SU-DHL-6 (cell line): ENCODE results near the gene NEIL1.

ENCODE experiments used
- H2AFZ ChIP-seq: fragments of 200-600 bp; sonication (generic); 2 replicates; pipeline ENCODE4 v1.6.1; 2014; ENCODE audit warnings: low read depth, mild to moderate bottlenecking, moderate library complexity, mixed read lengths, antibody characterized with exemption, low read length; ENCODE audit not compliant: severe bottlenecking
- H3F3A ChIP-seq: fragments of 200-600 bp; shearing (Covaris generic); 2 replicates; pipeline ENCODE4 v1.6.0; 2016; ENCODE audit warnings: antibody characterized with exemption, mild to moderate bottlenecking; ENCODE audit not compliant: insufficient read depth
- H3K27ac ChIP-seq: fragments of 200-600 bp; sonication (generic); 2 replicates; pipeline ENCODE4 v1.5.1; 2016; ENCODE audit warnings: low read depth, mild to moderate bottlenecking, low read length, moderate library complexity, mixed read lengths
- H3K27me3 ChIP-seq: fragments of 200-600 bp; sonication (generic), shearing (Covaris generic); 2 replicates; pipeline ENCODE4 v1.6.0; 2014; ENCODE audit warnings: mild to moderate bottlenecking, low read length
- H3K36me3 ChIP-seq: fragments of 200-600 bp; sonication (generic); 2 replicates; pipeline ENCODE4 v1.6.1; 2014; ENCODE audit warnings: mild to moderate bottlenecking, low read length, mixed read lengths
- H3K4me2 ChIP-seq: fragments of 300-600, 200-600 bp; shearing (Covaris generic), sonication (generic); 2 replicates; pipeline ENCODE4 v1.6.0; 2014; ENCODE audit warnings: low read length, low read depth, mild to moderate bottlenecking; ENCODE audit not compliant: poor library complexity, severe bottlenecking
- H3K4me3 ChIP-seq: fragments of 200-600 bp; sonication (generic); 2 replicates; pipeline ENCODE4 v1.5.1; 2014; ENCODE audit warnings: antibody characterized with exemption, low read length, mild to moderate bottlenecking, mixed read lengths; ENCODE audit not compliant: insufficient read depth, poor library complexity, severe bottlenecking
- H3K79me2 ChIP-seq: fragments of 200-600 bp; sonication (generic); 2 replicates; pipeline ENCODE4 v1.6.1; 2014; ENCODE audit warnings: mild to moderate bottlenecking, low read length, moderate library complexity; ENCODE audit not compliant: insufficient read depth
- H3K9ac ChIP-seq: fragments of 200-600 bp; sonication (generic); 2 replicates; pipeline ENCODE4 v1.7.0; 2014; ENCODE audit warnings: mild to moderate bottlenecking, low read length
- H3K9me2 ChIP-seq: fragments of 200-600 bp; sonication (generic); replicated peaks from 2 replicates; pipeline ENCODE4 v1.6.1; 2014; ENCODE audit warnings: low read length; ENCODE audit not compliant: insufficient read depth
- H3K9me3 ChIP-seq: fragments of 200-600 bp; sonication (generic); 2 replicates; pipeline ENCODE4 v1.6.1; 2014; ENCODE audit warnings: low read length, mixed read lengths; ENCODE audit not compliant: insufficient read depth
- H4K20me1 ChIP-seq: fragments of 200-600 bp; sonication (generic); 2 replicates; pipeline ENCODE4 v1.6.1; 2014; ENCODE audit warnings: low read depth, mild to moderate bottlenecking, antibody characterized with exemption, low read length, moderate library complexity, mixed read lengths
- EZH2phosphoT487 ChIP-seq: fragments of 200-600 bp; sonication (generic), shearing (Covaris generic); conservative IDR thresholded peaks from 2 replicates; pipeline ENCODE4 v1.6.1; 2018; ENCODE audit warnings: mild to moderate bottlenecking, antibody characterized with exemption, low read length, moderate library complexity, mixed read lengths
- TF ChIP-seq, protein P1 (sequence below): fragments of 200-600 bp; sonication (generic); IDR thresholded peaks from one replicate; pipeline ENCODE4 v1.5.1; 2017; ENCODE audit warnings: antibody characterized with exemption, mild to moderate bottlenecking, low read length, moderate library complexity; ENCODE audit not compliant: insufficient read depth, poor library complexity, severe bottlenecking

Gene NEIL1

DNA sequence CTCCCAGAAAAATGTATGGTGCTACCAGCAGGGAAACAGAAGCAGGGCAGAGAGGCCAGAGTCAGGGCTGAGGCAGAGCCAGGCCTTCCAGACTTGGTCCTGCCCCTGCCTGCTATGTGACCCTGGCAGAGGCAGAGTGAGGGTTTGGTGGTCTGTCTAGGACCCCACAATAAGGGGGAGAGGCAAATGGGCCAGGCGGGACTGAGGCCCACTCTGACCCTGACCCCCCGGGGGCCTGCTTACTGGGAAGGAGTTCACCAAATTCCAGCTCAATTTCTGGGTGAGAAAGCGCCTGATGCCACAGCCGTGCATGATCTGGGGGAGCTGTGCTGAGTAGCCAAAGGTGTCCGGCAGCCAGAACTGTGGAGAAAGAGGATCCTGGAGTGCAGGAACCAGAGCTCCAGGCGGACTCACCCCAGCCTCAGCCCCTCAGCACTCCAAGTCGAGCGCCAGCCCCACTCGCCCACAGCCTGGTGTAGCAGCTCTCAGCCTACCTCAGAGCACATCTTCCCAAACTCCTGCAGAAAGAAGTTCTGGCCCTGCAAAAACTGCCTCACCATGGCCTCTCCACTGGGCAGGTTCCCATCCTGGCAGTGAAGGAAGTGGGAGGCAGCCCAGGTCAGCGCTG is 14.6 kb downstream of the NEIL1 start:
- H3K9me3 ChIP-seq, result no peaks in the 10 kb centered on the region
- H3K27ac ChIP-seq, result no peak overlapping the region
- H2AFZ ChIP-seq, result no peak overlapping the region
- no peak overlapping the region for H3K4me3 ChIP-seq
- no peaks in the 10 kb centered on the region for H4K20me1 ChIP-seq
- no peaks in the 10 kb centered on the region for H3K27me3 ChIP-seq
- H3K4me2 ChIP-seq, result no peak overlapping the region
- no peaks in the 10 kb centered on the region for H3K9me2 ChIP-seq
- TF ChIP-seq EZH2phosphoT487, result no peak
- TF ChIP-seq, protein P1, sequence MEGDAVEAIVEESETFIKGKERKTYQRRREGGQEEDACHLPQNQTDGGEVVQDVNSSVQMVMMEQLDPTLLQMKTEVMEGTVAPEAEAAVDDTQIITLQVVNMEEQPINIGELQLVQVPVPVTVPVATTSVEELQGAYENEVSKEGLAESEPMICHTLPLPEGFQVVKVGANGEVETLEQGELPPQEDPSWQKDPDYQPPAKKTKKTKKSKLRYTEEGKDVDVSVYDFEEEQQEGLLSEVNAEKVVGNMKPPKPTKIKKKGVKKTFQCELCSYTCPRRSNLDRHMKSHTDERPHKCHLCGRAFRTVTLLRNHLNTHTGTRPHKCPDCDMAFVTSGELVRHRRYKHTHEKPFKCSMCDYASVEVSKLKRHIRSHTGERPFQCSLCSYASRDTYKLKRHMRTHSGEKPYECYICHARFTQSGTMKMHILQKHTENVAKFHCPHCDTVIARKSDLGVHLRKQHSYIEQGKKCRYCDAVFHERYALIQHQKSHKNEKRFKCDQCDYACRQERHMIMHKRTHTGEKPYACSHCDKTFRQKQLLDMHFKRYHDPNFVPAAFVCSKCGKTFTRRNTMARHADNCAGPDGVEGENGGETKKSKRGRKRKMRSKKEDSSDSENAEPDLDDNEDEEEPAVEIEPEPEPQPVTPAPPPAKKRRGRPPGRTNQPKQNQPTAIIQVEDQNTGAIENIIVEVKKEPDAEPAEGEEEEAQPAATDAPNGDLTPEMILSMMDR, result no peak
- H3K36me3 ChIP-seq, result no peaks in the 10 kb centered on the region
- no peak overlapping the region for H3K9ac ChIP-seq
- H3F3A ChIP-seq, result no peaks in the 10 kb centered on the region
- no peaks in the 10 kb centered on the region for H3K79me2 ChIP-seq

DNA sequence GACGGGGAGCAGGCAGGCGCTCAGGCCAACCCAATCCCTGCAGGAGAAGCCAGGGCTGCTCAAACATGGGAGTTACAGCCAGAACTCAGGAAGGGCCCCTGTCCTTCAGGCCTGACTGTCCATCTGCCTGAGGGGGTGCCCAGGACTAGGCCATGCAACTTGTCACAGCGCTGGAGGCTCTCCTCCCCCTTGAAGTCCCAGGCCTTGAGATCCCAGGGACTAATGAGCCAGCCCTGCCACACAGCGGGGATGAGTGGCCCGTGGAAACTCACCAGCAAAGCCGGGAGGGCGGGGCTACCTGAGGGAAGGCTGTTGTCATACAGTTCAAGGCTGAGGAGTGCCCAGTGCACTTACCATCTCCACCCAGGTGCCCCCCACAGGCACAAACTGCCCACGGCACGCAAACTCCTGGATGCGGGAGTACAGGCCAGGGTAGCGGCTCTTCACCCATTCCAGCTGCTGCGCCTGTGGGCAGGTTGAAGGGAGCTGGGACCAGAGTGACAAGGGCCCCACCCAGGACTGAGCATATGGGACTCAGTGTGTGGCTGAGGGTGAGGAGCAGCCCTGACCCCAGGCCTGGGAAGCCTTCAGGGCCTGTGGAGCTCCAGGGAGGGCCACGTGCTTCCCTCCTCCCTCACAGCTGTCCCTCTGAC is 15.3 kb downstream of the NEIL1 start:
- H3K9ac ChIP-seq, result no peak overlapping the region
- TF ChIP-seq, protein P1, result no peak
- TF ChIP-seq EZH2phosphoT487, result no peak
- H3K27ac ChIP-seq, result no peak overlapping the region
- no peaks in the 10 kb centered on the region for H3K27me3 ChIP-seq
- no peak overlapping the region for H3K4me3 ChIP-seq
- no peaks in the 10 kb centered on the region for H3F3A ChIP-seq
- H3K4me2 ChIP-seq, result no peak overlapping the region
- no peaks in the 10 kb centered on the region for H3K79me2 ChIP-seq
- no peaks in the 10 kb centered on the region for H3K36me3 ChIP-seq
- no peak overlapping the region for H2AFZ ChIP-seq
- H3K9me2 ChIP-seq, result no peaks in the 10 kb centered on the region
- H4K20me1 ChIP-seq, result no peaks in the 10 kb centered on the region
- H3K9me3 ChIP-seq, result no peaks in the 10 kb centered on the region

DNA sequence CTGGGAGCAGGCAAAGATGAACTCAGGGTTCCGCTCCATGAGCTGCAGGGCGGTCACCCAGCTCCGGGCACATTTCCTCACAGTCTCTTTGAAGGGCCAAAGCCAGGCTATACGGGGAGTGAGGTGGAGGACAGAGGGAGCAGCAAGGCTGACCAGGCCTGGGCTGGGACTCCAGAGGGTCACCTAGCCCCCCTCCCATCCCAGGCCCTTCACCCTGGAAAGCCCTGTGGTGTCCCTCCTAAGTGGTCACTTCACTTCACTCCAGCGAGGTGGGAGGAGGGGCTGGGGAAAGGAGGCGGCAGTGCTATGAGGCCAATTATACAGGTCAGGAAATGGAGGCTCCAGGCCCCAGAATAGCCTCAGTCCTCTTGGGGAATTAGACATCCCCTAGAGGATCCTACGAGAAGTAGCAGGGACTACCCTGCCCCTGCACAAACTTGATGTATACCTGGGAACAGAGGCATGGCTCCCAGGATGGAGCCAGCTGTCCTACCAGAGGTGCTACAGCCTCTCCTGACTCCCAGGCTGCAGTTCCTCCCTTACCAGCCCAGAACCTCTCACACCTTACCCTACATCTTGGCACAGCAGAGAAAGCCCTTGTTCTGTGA is 15.9 kb downstream of the NEIL1 start:
- no peaks in the 10 kb centered on the region for H3K9me3 ChIP-seq
- H3K36me3 ChIP-seq, result no peaks in the 10 kb centered on the region
- no peaks in the 10 kb centered on the region for H4K20me1 ChIP-seq
- no peak overlapping the region for H3K9ac ChIP-seq
- no peak overlapping the region for H3K27ac ChIP-seq
- no peaks in the 10 kb centered on the region for H3K79me2 ChIP-seq
- H3K9me2 ChIP-seq, result no peaks in the 10 kb centered on the region
- no peak overlapping the region for H2AFZ ChIP-seq
- H3K4me2 ChIP-seq, result no peak overlapping the region
- H3K4me3 ChIP-seq, result no peak overlapping the region
- no peaks in the 10 kb centered on the region for H3K27me3 ChIP-seq
- TF ChIP-seq EZH2phosphoT487, result no peak
- TF ChIP-seq, protein P1, result no peak
- H3F3A ChIP-seq, result no peaks in the 10 kb centered on the region
